GM20000 (cell line): ENCODE measurements around the gene GPR87.

Experiments
- DNase-seq: peaks from one replicate; pipeline ENCODE4 v3.0.0; 2012; ENCODE audit warnings: low spot score
- TF ChIP-seq, protein P1 (sequence below): IDR thresholded peaks from 2 replicates; pipeline ENCODE4 v1.5.1; 2012; ENCODE audit warnings: mild to moderate bottlenecking, control low read depth; ENCODE audit errors: extremely low read depth, missing control alignments

The GPR87 gene

GRCh38 chr3:151307583-151308488 lies 8.8 kb downstream of the GPR87 start:
- no peak for DNase-seq
- TF ChIP-seq, protein P1, sequence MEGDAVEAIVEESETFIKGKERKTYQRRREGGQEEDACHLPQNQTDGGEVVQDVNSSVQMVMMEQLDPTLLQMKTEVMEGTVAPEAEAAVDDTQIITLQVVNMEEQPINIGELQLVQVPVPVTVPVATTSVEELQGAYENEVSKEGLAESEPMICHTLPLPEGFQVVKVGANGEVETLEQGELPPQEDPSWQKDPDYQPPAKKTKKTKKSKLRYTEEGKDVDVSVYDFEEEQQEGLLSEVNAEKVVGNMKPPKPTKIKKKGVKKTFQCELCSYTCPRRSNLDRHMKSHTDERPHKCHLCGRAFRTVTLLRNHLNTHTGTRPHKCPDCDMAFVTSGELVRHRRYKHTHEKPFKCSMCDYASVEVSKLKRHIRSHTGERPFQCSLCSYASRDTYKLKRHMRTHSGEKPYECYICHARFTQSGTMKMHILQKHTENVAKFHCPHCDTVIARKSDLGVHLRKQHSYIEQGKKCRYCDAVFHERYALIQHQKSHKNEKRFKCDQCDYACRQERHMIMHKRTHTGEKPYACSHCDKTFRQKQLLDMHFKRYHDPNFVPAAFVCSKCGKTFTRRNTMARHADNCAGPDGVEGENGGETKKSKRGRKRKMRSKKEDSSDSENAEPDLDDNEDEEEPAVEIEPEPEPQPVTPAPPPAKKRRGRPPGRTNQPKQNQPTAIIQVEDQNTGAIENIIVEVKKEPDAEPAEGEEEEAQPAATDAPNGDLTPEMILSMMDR, result no peak

DNA sequence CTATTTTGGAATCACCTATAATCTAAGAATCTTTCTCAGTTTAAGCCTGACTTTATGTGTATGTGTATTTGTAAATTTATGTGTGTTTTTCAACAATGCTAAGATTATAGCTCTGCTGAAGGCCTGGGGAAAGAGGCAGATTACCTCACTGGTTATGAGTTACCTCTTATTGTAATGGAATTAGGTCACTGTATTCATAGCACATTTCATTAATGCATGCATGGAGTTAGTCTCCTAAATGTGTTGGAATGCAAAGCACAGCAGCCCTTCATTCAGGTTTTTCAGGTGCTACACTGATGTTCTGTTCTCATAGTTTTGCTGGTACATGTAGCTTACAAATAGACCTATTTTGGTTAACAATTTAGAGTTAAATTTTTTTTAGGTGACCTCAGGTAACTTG lies 9.5 kb downstream of the GPR87 start:
- no peak for DNase-seq

DNA sequence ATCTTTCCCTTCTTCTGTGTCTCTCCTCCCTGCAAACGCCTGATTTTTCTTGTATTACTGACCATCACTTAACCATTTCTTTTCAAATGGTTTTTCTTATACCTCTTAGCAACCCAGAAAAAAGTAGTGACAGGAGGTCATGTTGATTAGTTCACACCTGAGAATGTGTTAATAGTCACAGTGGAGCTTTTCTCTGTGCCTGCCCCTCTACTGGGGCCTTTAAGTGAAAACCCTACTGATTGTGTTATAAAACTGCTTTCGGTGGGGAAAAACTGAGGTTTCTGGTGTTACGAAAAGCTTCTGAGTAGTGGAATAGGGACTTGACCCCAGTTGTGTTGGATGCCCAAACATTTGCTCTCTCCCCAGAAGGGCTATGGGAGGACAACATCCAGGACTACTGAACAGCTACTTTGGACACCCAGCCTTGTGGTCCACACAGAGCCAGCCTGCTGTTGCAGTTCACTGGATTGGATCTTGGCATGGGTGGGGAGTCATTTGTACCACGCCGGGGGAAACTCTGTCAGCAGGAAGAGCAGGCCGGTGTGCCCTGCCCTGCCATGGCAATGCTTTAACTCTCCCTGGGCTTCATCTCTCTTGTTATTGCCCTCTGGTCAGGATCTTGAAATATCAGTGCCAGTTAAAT lies 10.3 kb downstream of the GPR87 start:
- TF ChIP-seq, protein P1, result no peak
- DNase-seq, result no peak

More for the DNA sequence above, 9.5 kb downstream of the GPR87 start:
- TF ChIP-seq, protein P1, result no peak

GRCh38 chr3:151305775-151306151 lies 10.9 kb downstream of the GPR87 start:
- no peak for DNase-seq
- TF ChIP-seq, protein P1, result no peak

GRCh38 chr3:151305060-151305774 lies 11.4 kb downstream of the GPR87 start:
- DNase-seq, result no peak
- TF ChIP-seq, protein P1, result no peak

GRCh38 chr3:151303751-151304150 lies 12.9 kb downstream of the GPR87 start:
- TF ChIP-seq, protein P1, result no peak
- no peak for DNase-seq

DNA sequence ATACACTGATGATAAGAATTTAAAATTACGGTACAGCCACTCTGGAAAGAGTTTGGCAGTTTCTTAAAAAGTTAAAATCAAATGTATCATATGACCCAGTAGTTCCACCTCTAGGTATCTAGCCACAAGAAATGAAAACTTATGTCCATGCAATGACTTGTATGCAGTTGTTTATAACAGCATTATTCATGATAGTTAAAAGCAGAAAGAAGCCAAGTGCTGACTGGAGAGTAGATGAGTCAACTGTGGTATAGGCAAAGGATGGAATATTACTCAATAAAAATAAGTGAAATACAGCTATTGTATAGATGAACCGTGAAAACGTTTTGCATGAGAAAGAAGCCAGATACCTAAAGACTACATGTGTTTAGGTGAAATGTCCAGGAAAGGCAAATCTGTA lies 14.8 kb downstream of the GPR87 start:
- DNase-seq, result no peak
- TF ChIP-seq, protein P1, result no peak
